K562 (cell line): ENCODE results near the gene TSG101. TPM values are rescaled to one million over a fixed set of nuclear protein-coding genes. Genes with fewer than 3 reads are reported as not detected.

Source experiments
- ATF2 ChIP-seq: sonication (generic); formaldehyde crosslinking; IDR thresholded peaks from 2 replicates; pipeline ENCODE4 v1.8.1; 2022; ENCODE audit warnings: missing genetic modification reagents
- CHD4 ChIP-seq: fragments of 200-600 bp; sonication (generic); IDR thresholded peaks from 3 replicates; pipeline ENCODE4 v1.6.1; 2012; ENCODE audit warnings: low read depth, mild to moderate bottlenecking, mixed read lengths, low read length, inconsistent platforms; ENCODE audit not compliant: insufficient read depth, insufficient replicate concordance, poor library complexity, severe bottlenecking
- ESRRB ChIP-seq: fragments of 250-450 bp; sonication (Bioruptor Pico); IDR thresholded peaks from 2 replicates; pipeline ENCODE4 v1.5.0; 2020; ENCODE audit warnings: mild to moderate bottlenecking, moderate library complexity, borderline replicate concordance
- HNRNPLL ChIP-seq: fragments of 200-400 bp; formaldehyde crosslinking; IDR thresholded peaks from 2 replicates; pipeline ENCODE4 v1.6.1; 2017; ENCODE audit warnings: low read length, low read depth, mild to moderate bottlenecking; ENCODE audit not compliant: poor library complexity, severe bottlenecking
- HNRNPUL1 ChIP-seq: fragments of 200-400 bp; formaldehyde crosslinking; IDR thresholded peaks from 2 replicates; pipeline ENCODE4 v1.6.1; 2017; ENCODE audit warnings: low read length
- NBN ChIP-seq: fragments of 450-650 bp; IDR thresholded peaks from 2 replicates; pipeline ENCODE4 v1.6.1; 2016; ENCODE audit warnings: low read depth, mild to moderate bottlenecking
- PBX2 ChIP-seq, 2 experiments: IDR thresholded peaks in 1 of 2; conservative IDR thresholded peaks in 1 of 2; 2 replicates each; pipeline ENCODE4 v1.6.1; 2016; ENCODE audit warnings: low read depth in 2 of 2, mild to moderate bottlenecking in 1 of 2, missing compliant biosample characterization in 1 of 2, missing genetic modification characterization in 1 of 2, moderate library complexity in 1 of 2
- SFPQ ChIP-seq: fragments of 200-400 bp; formaldehyde crosslinking; IDR thresholded peaks from 2 replicates; pipeline ENCODE4 v1.6.1; 2017; ENCODE audit warnings: mild to moderate bottlenecking, low read depth, low read length, moderate library complexity
- SIN3B ChIP-seq: fragments of 450-650 bp; IDR thresholded peaks from 2 replicates; pipeline ENCODE4 v1.6.1; 2017; ENCODE audit warnings: low read depth, mild to moderate bottlenecking, moderate library complexity
- SREBF2 ChIP-seq: sonication (generic); formaldehyde crosslinking; IDR thresholded peaks from 2 replicates; pipeline ENCODE4 v1.4.0; 2020; ENCODE audit warnings: mild to moderate bottlenecking, missing genetic modification reagents
- SRSF9 ChIP-seq: fragments of 200-400 bp; formaldehyde crosslinking; IDR thresholded peaks from 2 replicates; pipeline ENCODE4 v1.6.1; 2017; ENCODE audit warnings: low read depth, low read length, borderline replicate concordance
- TRIM28 ChIP-seq: fragments of 450-650 bp; IDR thresholded peaks from 2 replicates; pipeline ENCODE4 v1.6.1; 2017
- ZBTB26 ChIP-seq: fragments of 450-650 bp; formaldehyde crosslinking; IDR thresholded peaks from 2 replicates; pipeline ENCODE4 v1.4.0; 2022; ENCODE audit warnings: missing genetic modification characterization
- polyA plus RNA-seq, 8 experiments: library from polyadenylated mRNA; depleted of rRNA in 4 of 8; stranded (reverse) in 5 of 8; unstranded in 3 of 8; fragments of >200 nt; fragmentation: Nextera tagmentation in 2 of 8; fragmentation: Illumina TruSeq in 1 of 8; extraction: Ambion mirVana in 2 of 8; extraction: Trizol in 1 of 8; gene quantifications; 2 replicates each; pipeline versions ENCODE4 v1.2.1 to v1.2.3, GENCODE V29; 2011 to 2014; ENCODE audit warnings: inconsistent platforms in 1 of 8, missing spikeins in 1 of 8
- total RNA-seq, 7 experiments: library from RNA; depleted of rRNA in 6 of 7; stranded (reverse); fragments of >200 nt in 6 of 7; fragmentation: Illumina TruSeq in 2 of 7; extraction: Trizol in 2 of 7; gene quantifications; 2 replicates each; pipeline versions ENCODE4 v1.2.1 to v1.2.3, GENCODE V29; 2011 to 2021; ENCODE audit warnings: low replicate concordance in 1 of 7
- TF ChIP-seq, protein P1 (sequence below): fragments of 450-650 bp; formaldehyde crosslinking; IDR thresholded peaks from 2 replicates; pipeline ENCODE4 v1.4.0; 2020; ENCODE audit warnings: mild to moderate bottlenecking
- TF ChIP-seq, protein P2 (sequence below): sonication (generic); formaldehyde crosslinking; IDR thresholded peaks from 2 replicates; pipeline ENCODE4 v1.8.1; 2023; ENCODE audit warnings: mild to moderate bottlenecking, missing genetic modification reagents

TSG101 gene
- total and polyA plus RNA-seq, 9 of the 15 experiments (the other 6 are each of a cell fraction or from before 2014, with no cell fraction given): 24.6 to 141 (median 60.0) TPM

GRCh38 chr11:18526521-18527296 is at the start of gene TSG101 (continued):
- TF ChIP-seq, protein P1, sequence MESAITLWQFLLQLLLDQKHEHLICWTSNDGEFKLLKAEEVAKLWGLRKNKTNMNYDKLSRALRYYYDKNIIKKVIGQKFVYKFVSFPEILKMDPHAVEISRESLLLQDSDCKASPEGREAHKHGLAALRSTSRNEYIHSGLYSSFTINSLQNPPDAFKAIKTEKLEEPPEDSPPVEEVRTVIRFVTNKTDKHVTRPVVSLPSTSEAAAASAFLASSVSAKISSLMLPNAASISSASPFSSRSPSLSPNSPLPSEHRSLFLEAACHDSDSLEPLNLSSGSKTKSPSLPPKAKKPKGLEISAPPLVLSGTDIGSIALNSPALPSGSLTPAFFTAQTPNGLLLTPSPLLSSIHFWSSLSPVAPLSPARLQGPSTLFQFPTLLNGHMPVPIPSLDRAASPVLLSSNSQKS (CRISPR knock-in tag): no peak
- TF ChIP-seq SREBF2 (CRISPR knock-in tag) (no peak), CHD4 (no peak), SIN3B (peak; percentile 93), ZBTB26 (CRISPR knock-in tag) (0 out of 2 replicates have a peak, but pooled peaks have one; percentile 8), NBN (peak; percentile 74), TRIM28 (no peak), SFPQ (no peak), HNRNPUL1 (no peak), ESRRB (CRISPR knock-in tag) (no peak), HNRNPLL (peak; percentile 46), SRSF9 (no peak), PBX2 (CRISPR knock-in tag; IDR thresholded peaks at IDR 0.05; ENCODE audit: low read depth) (no peak), PBX2 (tag; conservative IDR thresholded peaks at IDR 0.05; ENCODE audit: low read depth) (peak; percentile 70), ATF2 (no peak)
- TF ChIP-seq, protein P2, sequence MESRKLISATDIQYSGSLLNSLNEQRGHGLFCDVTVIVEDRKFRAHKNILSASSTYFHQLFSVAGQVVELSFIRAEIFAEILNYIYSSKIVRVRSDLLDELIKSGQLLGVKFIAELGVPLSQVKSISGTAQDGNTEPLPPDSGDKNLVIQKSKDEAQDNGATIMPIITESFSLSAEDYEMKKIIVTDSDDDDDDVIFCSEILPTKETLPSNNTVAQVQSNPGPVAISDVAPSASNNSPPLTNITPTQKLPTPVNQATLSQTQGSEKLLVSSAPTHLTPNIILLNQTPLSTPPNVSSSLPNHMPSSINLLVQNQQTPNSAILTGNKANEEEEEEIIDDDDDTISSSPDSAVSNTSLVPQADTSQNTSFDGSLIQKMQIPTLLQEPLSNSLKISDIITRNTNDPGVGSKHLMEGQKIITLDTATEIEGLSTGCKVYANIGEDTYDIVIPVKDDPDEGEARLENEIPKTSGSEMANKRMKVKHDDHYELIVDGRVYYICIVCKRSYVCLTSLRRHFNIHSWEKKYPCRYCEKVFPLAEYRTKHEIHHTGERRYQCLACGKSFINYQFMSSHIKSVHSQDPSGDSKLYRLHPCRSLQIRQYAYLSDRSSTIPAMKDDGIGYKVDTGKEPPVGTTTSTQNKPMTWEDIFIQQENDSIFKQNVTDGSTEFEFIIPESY (CRISPR knock-in tag): 0 out of 2 replicates have a peak, but pooled peaks have one; percentile 34
